CD14-positive monocyte (primary cell): ENCODE measurements around the gene GRID1. TPM values are rescaled to one million over a fixed set of nuclear protein-coding genes. Genes with fewer than 3 reads are reported as not detected.
A peak's percentile ranks its signal among the peaks of the same experiment; 100 is the strongest.

Source experiments
- DNase-seq, 3 donors: peaks; one replicate each; pipeline ENCODE4 v3.0.0-alpha.2; 2011 to 2022
- H2AFZ ChIP-seq: 2 replicates; pipeline ENCODE4 v1.6.0; 2012; ENCODE audit warnings: mild to moderate bottlenecking, low read depth, low read length, inconsistent platforms; ENCODE audit not compliant: insufficient read depth, poor library complexity, severe bottlenecking
- H3K27ac ChIP-seq, 2 donors: 1 replicate in 1 of 2; 2 replicates in 1 of 2; pipeline ENCODE4 v1.5.1; 2012 to 2013; ENCODE audit warnings: low read length in 2 of 2, control low read depth in 1 of 2, inconsistent platforms in 1 of 2, low read depth in 1 of 2, mild to moderate bottlenecking in 1 of 2
- H3K27me3 ChIP-seq, 2 donors: one replicate each; pipeline versions ENCODE4 v1.6.0 to v1.6.1; 2011 to 2013; ENCODE audit warnings: low read length in 2 of 2; ENCODE audit not compliant: control insufficient read depth in 2 of 2, insufficient read depth in 2 of 2
- H3K36me3 ChIP-seq, 2 donors: replicated peaks in 1 of 2; 1 replicate in 1 of 2; 2 replicates in 1 of 2; pipeline versions ENCODE4 v1.5.1 to v1.6.1; 2012 to 2013; ENCODE audit warnings: low read length in 2 of 2, control low read depth in 1 of 2, inconsistent platforms in 1 of 2, mild to moderate bottlenecking in 1 of 2; ENCODE audit not compliant: insufficient read depth in 2 of 2, control insufficient read depth in 1 of 2
- H3K4me1 ChIP-seq, 2 donors: 1 replicate in 1 of 2; 2 replicates in 1 of 2; pipeline versions ENCODE4 v1.5.1 to v1.6.1; 2012 to 2013; ENCODE audit warnings: low read length in 2 of 2, control low read depth in 1 of 2, inconsistent platforms in 1 of 2, mild to moderate bottlenecking in 1 of 2, moderate library complexity in 1 of 2; ENCODE audit not compliant: insufficient read depth in 2 of 2, control insufficient read depth in 1 of 2
- H3K4me2 ChIP-seq: replicated peaks from 2 replicates; pipeline ENCODE3; 2012; ENCODE audit warnings: low read length, moderate library complexity, mild to moderate bottlenecking; ENCODE audit not compliant: poor library complexity, severe bottlenecking; ENCODE audit errors: extremely low read depth
- H3K4me3 ChIP-seq, 3 experiments: fragments of 200-600 bp in 1 of 3; sonication (generic) in 1 of 3; replicated peaks in 1 of 3; 1 replicate in 2 of 3; 2 replicates in 1 of 3; pipeline ENCODE4 v1.5.1; 2011 to 2013; ENCODE audit warnings: low read length in 3 of 3, mild to moderate bottlenecking in 3 of 3, control low read depth in 2 of 3, low read depth in 2 of 3, inconsistent platforms in 1 of 3, moderate library complexity in 1 of 3
- H3K79me2 ChIP-seq: 2 replicates; pipeline ENCODE4 v1.6.0; 2012; ENCODE audit warnings: mild to moderate bottlenecking, control low read depth, inconsistent platforms, low read length, moderate library complexity; ENCODE audit not compliant: insufficient read depth
- H3K9ac ChIP-seq: 2 replicates; pipeline ENCODE4 v1.6.0; 2017; ENCODE audit warnings: low read length, mild to moderate bottlenecking; ENCODE audit not compliant: insufficient read depth, poor library complexity, severe bottlenecking
- H3K9me3 ChIP-seq, 2 donors: replicated peaks in 1 of 2; 1 replicate in 1 of 2; 2 replicates in 1 of 2; pipeline versions ENCODE4 v1.5.1 to v1.6.1; 2012 to 2013; ENCODE audit warnings: low read length in 2 of 2, control low read depth in 1 of 2; ENCODE audit not compliant: control insufficient read depth in 1 of 2, insufficient read depth in 1 of 2
- H4K20me1 ChIP-seq: 2 replicates; pipeline ENCODE4 v1.6.0; 2012; ENCODE audit warnings: mild to moderate bottlenecking, low read length, control low read depth, moderate library complexity; ENCODE audit not compliant: insufficient read depth
- H3K27ac Mint-ChIP-seq, 7 donors: one replicate each; pipeline ENCODE4 v1.8.0; 2020; ENCODE audit warnings: mild to moderate bottlenecking in 7 of 7, mixed read lengths in 7 of 7, moderate library complexity in 6 of 7, inconsistent platforms in 2 of 7
- H3K27me3 Mint-ChIP-seq, 3 donors: one replicate each; pipeline ENCODE4 v1.8.0; 2021 to 2022; ENCODE audit warnings: low read depth in 3 of 3, mild to moderate bottlenecking in 3 of 3, mixed read lengths in 3 of 3, moderate library complexity in 3 of 3, inconsistent platforms in 1 of 3
- H3K36me3 Mint-ChIP-seq, 2 donors: one replicate each; pipeline ENCODE4 v1.8.0; 2020; ENCODE audit warnings: mixed read lengths in 2 of 2, inconsistent platforms in 1 of 2, mild to moderate bottlenecking in 1 of 2
- H3K4me1 Mint-ChIP-seq: one replicate; pipeline ENCODE4 v1.8.0; 2020; ENCODE audit warnings: mild to moderate bottlenecking, mixed read lengths
- H3K4me3 Mint-ChIP-seq, 2 donors: one replicate each; pipeline ENCODE4 v1.8.0; 2020; ENCODE audit warnings: mild to moderate bottlenecking in 2 of 2, mixed read lengths in 2 of 2, moderate library complexity in 1 of 2
- H3K9me3 Mint-ChIP-seq, 7 donors: one replicate each; pipeline ENCODE4 v1.8.0; 2020 to 2022; ENCODE audit warnings: mixed read lengths in 7 of 7, mild to moderate bottlenecking in 6 of 7, moderate library complexity in 6 of 7, inconsistent platforms in 2 of 7
- CTCF ChIP-seq: fragments of 200-600 bp; IDR thresholded peaks from one replicate; pipeline ENCODE4 v1.8.0; 2022; ENCODE audit warnings: antibody characterized with exemption, mild to moderate bottlenecking
- WGBS: methylation state at CpG from one replicate; pipeline ENCODE4 v1.1.5; 2013; ENCODE audit warnings: missing lambda C conversion rate; ENCODE audit not compliant: insufficient coverage; 5-methylcytosine and 5-hydroxymethylcytosine counted together
- intact Hi-C, 2 donors: fragments of 100-400 bp; cut with micrococcal nuclease; formaldehyde crosslinking; loops; one replicate each; pipeline versions ENCODE4 v1.15.0 to v1.15.1; 2023
- polyA plus RNA-seq, 3 donors: library from polyadenylated mRNA; depleted of rRNA in 1 of 3; unstranded in 2 of 3; stranded (reverse) in 1 of 3; fragments of 300-500 nt in 2 of 3; fragments of >200 nt in 1 of 3; fragmentation: Illumina TruSeq in 2 of 3; gene quantifications; 1 replicate in 2 of 3; 2 replicates in 1 of 3; pipeline ENCODE4 v1.2.3, GENCODE V29; 2012 to 2021

GRID1 gene
- polyA plus RNA-seq, 3 donors: not detected

- intact Hi-C loops: no loop called here
- Mint-ChIP-seq H3K9me3 (peaks cover 0 to 8% (median 6%) of the 10 kb centered on the region in 7 donors), H3K27ac (peak overlapping the region in 2 of 7 donors; percentile 58 to 79), H3K4me1 (peaks cover 49% of the 10 kb centered on the region), H3K36me3 (peaks cover 0 to 4% of the 10 kb centered on the region in 2 donors), H3K27me3 (peaks cover 10 to 23% (median 20%) of the 10 kb centered on the region in 3 donors), H3K4me3 (no peak overlapping the region)
- peaks cover 0 to 7% of the 10 kb centered on the region in 2 donors for H3K9me3 ChIP-seq
- WGBS: 76% methylated on average over 6 of the region's 9 CpGs
- H3K36me3 ChIP-seq: no peaks in the 10 kb centered on the region
- peaks cover 5 to 11% of the 10 kb centered on the region in 2 donors for H3K27me3 ChIP-seq
- no peak for DNase-seq
- H3K27ac ChIP-seq: no peak overlapping the region
- no peaks in the 10 kb centered on the region for H4K20me1 ChIP-seq
- no peak overlapping the region for H3K4me2 ChIP-seq
- H3K79me2 ChIP-seq: no peaks in the 10 kb centered on the region
- H2AFZ ChIP-seq: no peak overlapping the region
- TF ChIP-seq CTCF: no peak
- H3K4me3 ChIP-seq: no peak overlapping the region
- peaks cover 43 to 49% of the 10 kb centered on the region in 2 donors for H3K4me1 ChIP-seq
- H3K9ac ChIP-seq: no peak overlapping the region
Measured at GRCh38 chr10:86357676-86358075, 8.9 kb downstream of the GRID1 start.

- H3K79me2 ChIP-seq: no peaks in the 10 kb centered on the region
- Mint-ChIP-seq H3K27ac (peak overlapping the region in 5 of 7 donors; percentile 27 to 79 (median 58)), H3K9me3 (peaks cover 2 to 9% (median 7%) of the 10 kb centered on the region in 7 donors), H3K4me1 (peaks cover 49% of the 10 kb centered on the region), H3K36me3 (peaks cover 0 to 4% of the 10 kb centered on the region in 2 donors), H3K27me3 (peaks cover 4 to 17% (median 13%) of the 10 kb centered on the region in 3 donors), H3K4me3 (no peak overlapping the region)
- peaks cover 43 to 49% of the 10 kb centered on the region in 2 donors for H3K4me1 ChIP-seq
- H3K27ac ChIP-seq: peak overlapping the region; percentile 14 to 74
- no peak overlapping the region for H3K4me2 ChIP-seq
- no peak overlapping the region for H2AFZ ChIP-seq
- H3K9me3 ChIP-seq: peaks cover under 1 to 4% of the 10 kb centered on the region in 2 donors
- no peaks in the 10 kb centered on the region for H3K36me3 ChIP-seq
- peaks cover 4% of the 10 kb centered on the region in 2 donors for H3K27me3 ChIP-seq
- H3K4me3 ChIP-seq: peak overlapping the region in 1 of 3 experiments; percentile 7
- H3K9ac ChIP-seq: no peak overlapping the region
- H4K20me1 ChIP-seq: no peaks in the 10 kb centered on the region
- DNase-seq: peak in 2 of 3 donors; percentile 34 to 36
- intact Hi-C loops: no loop called here
- 60% methylated on average over 1 of the region's 2 CpGs for WGBS
- TF ChIP-seq CTCF: no peak
Measured at GRCh38 chr10:86357041-86357440, 9.6 kb downstream of the GRID1 start.
